ENCODE data around the gene STIM1. TPM values are rescaled to one million over a fixed set of nuclear protein-coding genes. Genes with fewer than 3 reads are reported as not detected.

Gene STIM1
- total and polyA plus RNA-seq, 10 of the 15 experiments (the other 5 are each of a cell fraction or from before 2014, with no cell fraction given), result 8.6 to 57.7 (median 29.3) TPM

DNA sequence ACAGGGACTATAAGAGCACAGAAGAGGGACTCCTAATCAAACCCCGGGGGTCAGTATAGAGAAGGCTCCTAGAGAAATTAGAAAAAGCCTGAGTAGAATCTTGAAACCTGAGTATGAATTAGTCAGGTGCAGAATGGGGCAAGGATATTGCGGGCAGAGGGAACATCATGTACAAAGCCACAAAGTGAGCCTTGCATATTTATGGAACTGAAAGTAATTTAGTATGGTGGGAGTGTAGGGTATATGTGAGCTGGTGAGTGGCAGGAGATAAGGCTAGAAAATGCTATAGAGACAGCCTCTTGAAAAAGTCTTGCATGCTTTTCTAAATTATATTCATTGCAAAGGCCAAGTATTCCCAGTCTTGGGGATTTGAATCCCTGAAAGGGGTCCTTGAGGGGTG lies 93.7 kb downstream of the STIM1 start (continued):
- TF ChIP-seq, protein P1, sequence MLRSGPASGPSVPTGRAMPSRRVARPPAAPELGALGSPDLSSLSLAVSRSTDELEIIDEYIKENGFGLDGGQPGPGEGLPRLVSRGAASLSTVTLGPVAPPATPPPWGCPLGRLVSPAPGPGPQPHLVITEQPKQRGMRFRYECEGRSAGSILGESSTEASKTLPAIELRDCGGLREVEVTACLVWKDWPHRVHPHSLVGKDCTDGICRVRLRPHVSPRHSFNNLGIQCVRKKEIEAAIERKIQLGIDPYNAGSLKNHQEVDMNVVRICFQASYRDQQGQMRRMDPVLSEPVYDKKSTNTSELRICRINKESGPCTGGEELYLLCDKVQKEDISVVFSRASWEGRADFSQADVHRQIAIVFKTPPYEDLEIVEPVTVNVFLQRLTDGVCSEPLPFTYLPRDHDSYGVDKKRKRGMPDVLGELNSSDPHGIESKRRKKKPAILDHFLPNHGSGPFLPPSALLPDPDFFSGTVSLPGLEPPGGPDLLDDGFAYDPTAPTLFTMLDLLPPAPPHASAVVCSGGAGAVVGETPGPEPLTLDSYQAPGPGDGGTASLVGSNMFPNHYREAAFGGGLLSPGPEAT (IDR thresholded peaks at IDR 0.05; ENCODE audit: low read depth), result 0 out of 2 replicates have a peak, but pooled peaks have one; percentile 22
- peak; percentile 63; the same call in 1 of the 2 replicates for TF ChIP-seq IKZF1 (conservative IDR thresholded peaks at IDR 0.05)
- TF ChIP-seq, protein P2, sequence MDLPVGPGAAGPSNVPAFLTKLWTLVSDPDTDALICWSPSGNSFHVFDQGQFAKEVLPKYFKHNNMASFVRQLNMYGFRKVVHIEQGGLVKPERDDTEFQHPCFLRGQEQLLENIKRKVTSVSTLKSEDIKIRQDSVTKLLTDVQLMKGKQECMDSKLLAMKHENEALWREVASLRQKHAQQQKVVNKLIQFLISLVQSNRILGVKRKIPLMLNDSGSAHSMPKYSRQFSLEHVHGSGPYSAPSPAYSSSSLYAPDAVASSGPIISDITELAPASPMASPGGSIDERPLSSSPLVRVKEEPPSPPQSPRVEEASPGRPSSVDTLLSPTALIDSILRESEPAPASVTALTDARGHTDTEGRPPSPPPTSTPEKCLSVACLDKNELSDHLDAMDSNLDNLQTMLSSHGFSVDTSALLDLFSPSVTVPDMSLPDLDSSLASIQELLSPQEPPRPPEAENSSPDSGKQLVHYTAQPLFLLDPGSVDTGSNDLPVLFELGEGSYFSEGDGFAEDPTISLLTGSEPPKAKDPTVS (IDR thresholded peaks at IDR 0.05; ENCODE audit: low read depth, low read length), result no peak
- TF ChIP-seq, protein P3, sequence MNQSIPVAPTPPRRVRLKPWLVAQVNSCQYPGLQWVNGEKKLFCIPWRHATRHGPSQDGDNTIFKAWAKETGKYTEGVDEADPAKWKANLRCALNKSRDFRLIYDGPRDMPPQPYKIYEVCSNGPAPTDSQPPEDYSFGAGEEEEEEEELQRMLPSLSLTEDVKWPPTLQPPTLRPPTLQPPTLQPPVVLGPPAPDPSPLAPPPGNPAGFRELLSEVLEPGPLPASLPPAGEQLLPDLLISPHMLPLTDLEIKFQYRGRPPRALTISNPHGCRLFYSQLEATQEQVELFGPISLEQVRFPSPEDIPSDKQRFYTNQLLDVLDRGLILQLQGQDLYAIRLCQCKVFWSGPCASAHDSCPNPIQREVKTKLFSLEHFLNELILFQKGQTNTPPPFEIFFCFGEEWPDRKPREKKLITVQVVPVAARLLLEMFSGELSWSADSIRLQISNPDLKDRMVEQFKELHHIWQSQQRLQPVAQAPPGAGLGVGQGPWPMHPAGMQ (IDR thresholded peaks at IDR 0.05; ENCODE audit: borderline replicate concordance), result no peak
- TF ChIP-seq, protein P4, sequence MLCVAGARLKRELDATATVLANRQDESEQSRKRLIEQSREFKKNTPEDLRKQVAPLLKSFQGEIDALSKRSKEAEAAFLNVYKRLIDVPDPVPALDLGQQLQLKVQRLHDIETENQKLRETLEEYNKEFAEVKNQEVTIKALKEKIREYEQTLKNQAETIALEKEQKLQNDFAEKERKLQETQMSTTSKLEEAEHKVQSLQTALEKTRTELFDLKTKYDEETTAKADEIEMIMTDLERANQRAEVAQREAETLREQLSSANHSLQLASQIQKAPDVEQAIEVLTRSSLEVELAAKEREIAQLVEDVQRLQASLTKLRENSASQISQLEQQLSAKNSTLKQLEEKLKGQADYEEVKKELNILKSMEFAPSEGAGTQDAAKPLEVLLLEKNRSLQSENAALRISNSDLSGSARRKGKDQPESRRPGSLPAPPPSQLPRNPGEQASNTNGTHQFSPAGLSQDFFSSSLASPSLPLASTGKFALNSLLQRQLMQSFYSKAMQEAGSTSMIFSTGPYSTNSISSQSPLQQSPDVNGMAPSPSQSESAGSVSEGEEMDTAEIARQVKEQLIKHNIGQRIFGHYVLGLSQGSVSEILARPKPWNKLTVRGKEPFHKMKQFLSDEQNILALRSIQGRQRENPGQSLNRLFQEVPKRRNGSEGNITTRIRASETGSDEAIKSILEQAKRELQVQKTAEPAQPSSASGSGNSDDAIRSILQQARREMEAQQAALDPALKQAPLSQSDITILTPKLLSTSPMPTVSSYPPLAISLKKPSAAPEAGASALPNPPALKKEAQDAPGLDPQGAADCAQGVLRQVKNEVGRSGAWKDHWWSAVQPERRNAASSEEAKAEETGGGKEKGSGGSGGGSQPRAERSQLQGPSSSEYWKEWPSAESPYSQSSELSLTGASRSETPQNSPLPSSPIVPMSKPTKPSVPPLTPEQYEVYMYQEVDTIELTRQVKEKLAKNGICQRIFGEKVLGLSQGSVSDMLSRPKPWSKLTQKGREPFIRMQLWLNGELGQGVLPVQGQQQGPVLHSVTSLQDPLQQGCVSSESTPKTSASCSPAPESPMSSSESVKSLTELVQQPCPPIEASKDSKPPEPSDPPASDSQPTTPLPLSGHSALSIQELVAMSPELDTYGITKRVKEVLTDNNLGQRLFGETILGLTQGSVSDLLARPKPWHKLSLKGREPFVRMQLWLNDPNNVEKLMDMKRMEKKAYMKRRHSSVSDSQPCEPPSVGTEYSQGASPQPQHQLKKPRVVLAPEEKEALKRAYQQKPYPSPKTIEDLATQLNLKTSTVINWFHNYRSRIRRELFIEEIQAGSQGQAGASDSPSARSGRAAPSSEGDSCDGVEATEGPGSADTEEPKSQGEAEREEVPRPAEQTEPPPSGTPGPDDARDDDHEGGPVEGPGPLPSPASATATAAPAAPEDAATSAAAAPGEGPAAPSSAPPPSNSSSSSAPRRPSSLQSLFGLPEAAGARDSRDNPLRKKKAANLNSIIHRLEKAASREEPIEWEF (IDR thresholded peaks at IDR 0.05; ENCODE audit: insufficient replicate concordance, low read depth, low read length), result no peak
- TF ChIP-seq NFYB (IDR thresholded peaks at IDR 0.05; ENCODE audit: insufficient read depth, low read depth, low read length), result no peak
- peak; percentile 94 for TF ChIP-seq RUNX3 (IDR thresholded peaks at IDR 0.05; ENCODE audit: low read length)
- no peak for TF ChIP-seq TCF7 (IDR thresholded peaks at IDR 0.05; ENCODE audit: borderline replicate concordance)
- TF ChIP-seq SRF (IDR thresholded peaks at IDR 0.05; ENCODE audit: low read depth in 2 of 2, low read length in 2 of 2), result no peak
- TF ChIP-seq, protein P5, sequence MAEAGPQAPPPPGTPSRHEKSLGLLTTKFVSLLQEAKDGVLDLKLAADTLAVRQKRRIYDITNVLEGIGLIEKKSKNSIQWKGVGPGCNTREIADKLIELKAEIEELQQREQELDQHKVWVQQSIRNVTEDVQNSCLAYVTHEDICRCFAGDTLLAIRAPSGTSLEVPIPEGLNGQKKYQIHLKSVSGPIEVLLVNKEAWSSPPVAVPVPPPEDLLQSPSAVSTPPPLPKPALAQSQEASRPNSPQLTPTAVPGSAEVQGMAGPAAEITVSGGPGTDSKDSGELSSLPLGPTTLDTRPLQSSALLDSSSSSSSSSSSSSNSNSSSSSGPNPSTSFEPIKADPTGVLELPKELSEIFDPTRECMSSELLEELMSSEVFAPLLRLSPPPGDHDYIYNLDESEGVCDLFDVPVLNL (IDR thresholded peaks at IDR 0.05; ENCODE audit: low read depth, low read length), result no peak
- no peak for TF ChIP-seq LARP7 (IDR thresholded peaks at IDR 0.05)
- TF ChIP-seq, protein P6, sequence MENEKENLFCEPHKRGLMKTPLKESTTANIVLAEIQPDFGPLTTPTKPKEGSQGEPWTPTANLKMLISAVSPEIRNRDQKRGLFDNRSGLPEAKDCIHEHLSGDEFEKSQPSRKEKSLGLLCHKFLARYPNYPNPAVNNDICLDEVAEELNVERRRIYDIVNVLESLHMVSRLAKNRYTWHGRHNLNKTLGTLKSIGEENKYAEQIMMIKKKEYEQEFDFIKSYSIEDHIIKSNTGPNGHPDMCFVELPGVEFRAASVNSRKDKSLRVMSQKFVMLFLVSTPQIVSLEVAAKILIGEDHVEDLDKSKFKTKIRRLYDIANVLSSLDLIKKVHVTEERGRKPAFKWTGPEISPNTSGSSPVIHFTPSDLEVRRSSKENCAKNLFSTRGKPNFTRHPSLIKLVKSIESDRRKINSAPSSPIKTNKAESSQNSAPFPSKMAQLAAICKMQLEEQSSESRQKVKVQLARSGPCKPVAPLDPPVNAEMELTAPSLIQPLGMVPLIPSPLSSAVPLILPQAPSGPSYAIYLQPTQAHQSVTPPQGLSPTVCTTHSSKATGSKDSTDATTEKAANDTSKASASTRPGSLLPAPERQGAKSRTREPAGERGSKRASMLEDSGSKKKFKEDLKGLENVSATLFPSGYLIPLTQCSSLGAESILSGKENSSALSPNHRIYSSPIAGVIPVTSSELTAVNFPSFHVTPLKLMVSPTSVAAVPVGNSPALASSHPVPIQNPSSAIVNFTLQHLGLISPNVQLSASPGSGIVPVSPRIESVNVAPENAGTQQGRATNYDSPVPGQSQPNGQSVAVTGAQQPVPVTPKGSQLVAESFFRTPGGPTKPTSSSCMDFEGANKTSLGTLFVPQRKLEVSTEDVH (IDR thresholded peaks at IDR 0.05; ENCODE audit: low read depth, partially characterized antibody), result no peak
- no peak for TF ChIP-seq TCF12 (IDR thresholded peaks at IDR 0.05; ENCODE audit: low read depth, low read length)
- TF ChIP-seq, protein P7, sequence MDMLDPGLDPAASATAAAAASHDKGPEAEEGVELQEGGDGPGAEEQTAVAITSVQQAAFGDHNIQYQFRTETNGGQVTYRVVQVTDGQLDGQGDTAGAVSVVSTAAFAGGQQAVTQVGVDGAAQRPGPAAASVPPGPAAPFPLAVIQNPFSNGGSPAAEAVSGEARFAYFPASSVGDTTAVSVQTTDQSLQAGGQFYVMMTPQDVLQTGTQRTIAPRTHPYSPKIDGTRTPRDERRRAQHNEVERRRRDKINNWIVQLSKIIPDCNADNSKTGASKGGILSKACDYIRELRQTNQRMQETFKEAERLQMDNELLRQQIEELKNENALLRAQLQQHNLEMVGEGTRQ (IDR thresholded peaks at IDR 0.05; ENCODE audit: borderline replicate concordance, low read depth, low read length), result no peak
- 0 out of 2 replicates have a peak, but pooled peaks have one; percentile 38 for TF ChIP-seq ZNF217 (IDR thresholded peaks at IDR 0.05)

Data from GM12878 (cell line).